Stimulated activated CD8-positive, alpha-beta memory T cell treated with anti-CD3 and anti-CD28 coated beads, Interleukin-4, amount 100 ng/mL, for 48 hours (primary cell): Measurements from ENCODE around the gene DYTN.

Experiments used
- DNase-seq: peaks from one replicate; pipeline ENCODE4 v3.0.0-alpha.2; 2020

The DYTN gene

DNA sequence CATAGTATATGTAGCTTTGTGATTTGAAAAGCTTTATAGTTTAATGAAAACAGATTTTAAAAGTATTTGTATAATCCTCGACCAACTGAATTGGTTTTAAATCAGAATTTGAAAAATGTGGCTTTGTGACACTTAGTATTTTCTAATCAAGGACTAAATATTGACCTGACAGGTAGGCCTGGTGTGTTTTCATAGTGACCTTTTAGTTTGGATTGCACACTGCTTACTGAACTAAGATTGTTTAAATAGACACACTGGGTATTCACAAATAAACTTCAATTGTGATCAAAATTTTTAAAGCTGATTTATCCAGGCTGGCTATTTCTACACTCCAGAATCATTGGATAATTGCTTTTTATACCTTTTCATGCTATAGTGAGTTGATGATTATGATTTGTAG, 107.7 kb downstream of the DYTN start:
- no peak for DNase-seq

DNA sequence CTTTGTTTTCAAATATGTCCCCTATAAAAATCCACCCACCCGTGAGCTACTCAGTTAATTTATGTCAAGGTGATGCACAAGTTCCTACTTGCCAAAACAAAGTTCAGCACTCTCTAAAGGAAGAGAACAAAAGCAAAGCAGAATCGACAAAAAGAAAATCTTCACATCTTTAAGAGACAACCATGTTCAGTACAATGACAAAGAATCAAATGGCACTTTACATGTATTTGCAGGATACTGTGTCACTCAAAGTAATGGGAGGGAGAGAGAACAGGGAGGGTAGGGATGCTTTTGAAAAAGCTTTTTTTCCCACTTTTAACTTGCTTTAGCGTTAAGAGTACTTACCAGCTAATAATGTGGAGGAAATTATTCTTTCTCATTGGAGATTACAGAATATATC, 115.0 kb downstream of the DYTN start:
- no peak for DNase-seq
